ENCODE measurements around the gene ANKMY1.

The ANKMY1 gene

DNA sequence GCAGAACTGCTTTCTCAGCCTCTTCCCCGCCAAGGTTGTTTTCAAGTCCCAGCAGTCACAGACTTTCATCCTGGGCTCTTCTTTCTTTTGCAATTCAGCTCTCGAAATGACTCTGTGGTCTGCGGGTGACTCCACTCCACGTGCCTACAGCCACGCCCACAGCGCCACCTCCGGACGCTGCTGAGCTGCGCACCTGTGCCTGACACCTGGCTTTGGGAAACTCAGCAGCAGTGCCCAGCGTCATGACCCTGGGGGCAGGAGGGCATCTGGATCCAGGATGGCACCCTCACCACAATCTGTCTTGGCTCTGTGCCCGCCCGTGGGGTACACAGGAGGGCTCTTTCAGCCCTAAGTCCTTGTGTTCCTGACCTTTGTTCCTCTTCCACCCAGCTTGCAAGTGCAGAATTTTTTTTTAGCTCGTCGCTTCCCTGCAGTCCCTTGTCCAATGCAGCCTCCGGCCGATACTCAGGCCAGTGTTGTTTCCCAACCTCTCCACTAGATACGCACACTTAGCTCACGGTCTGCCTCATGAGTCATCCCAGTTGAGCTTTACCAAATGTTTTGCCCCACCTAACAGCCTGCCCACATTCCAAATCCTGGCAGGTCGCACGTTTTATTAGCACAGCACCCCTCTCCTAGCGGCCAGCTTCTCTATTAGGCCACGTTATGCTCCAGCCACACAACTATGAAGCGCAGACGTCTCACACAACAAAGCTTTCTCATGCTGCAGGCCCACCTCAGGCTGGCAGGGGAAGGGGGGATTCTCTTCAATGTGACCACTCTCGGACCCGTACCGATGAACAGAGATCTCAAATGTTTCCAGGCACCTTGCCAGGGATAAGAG, 22.2 kb upstream of the ANKMY1 start:
- peak; percentile 91 for DNase-seq (ENCODE audit: low spot score)

DNA sequence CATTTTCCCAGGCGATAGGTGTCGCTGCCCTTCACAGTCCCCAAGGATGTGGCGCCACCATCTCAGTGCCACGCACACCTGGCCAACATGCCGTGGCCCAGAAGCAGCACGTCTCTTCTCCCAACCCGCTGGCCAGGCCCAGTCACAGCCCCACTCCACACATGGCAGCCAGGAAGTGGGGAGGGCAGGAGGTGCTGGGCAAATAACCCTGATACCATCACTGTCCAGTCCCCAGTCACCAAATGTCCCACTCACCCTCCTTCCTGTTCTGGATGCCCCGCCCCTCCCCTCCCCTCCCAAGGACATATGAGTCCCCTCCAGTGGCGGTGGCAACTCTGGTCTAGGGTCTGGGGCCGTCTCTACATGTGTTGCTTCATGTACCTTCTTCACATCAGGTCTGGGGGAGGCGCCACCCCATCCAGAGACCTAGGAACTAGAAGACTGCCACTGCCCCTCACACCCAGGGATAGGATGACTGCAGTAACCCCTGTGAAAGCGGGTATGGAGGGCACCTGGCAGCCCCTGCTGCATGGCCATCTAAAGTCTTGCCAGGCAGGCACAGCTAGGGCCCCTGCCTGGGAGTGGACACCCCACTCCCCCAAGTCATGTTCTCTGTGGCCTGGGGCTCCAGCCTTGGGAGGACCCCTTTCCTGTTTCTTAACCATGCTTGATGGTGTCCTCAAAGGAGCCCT, 21.4 kb upstream of the ANKMY1 start:
- DNase-seq (ENCODE audit: low spot score): no peak

DNA sequence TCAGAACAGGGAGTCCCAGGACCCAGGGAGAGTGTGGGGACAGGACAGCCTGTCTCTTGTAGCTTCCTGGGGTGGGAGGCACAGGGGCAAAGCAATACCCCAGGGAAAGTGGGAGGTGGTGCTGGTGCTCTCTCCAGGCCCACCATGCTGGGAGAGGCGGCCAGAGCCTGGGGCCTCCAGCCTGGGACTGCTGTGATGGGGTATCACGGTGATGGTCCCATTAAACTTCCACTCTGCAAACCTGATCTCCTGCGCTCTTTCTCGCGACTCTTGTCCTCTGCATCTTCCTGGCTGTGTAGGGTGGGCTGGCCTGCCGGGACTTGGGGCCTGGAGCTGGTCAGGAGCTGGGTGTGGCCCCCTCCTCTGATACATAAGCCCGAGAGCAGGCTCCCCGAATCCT, 20.7 kb upstream of the ANKMY1 start:
- DNase-seq (ENCODE audit: low spot score): no peak

DNA sequence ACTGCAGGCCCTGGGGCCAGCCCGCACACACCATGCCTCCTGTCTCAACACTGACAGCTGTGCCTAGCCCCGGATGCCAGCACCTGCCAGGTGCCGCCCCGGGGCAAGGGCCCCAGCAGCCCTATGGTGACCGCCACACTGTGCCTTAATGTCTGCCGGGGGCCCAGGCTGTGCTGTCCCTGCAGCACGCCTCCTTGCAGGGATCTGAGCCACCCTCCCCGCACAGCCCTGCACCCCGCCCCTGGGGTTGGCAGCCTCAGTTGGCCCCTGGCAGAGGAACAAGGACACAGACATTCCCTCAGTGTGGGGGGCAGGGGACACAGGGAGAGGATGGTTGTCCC, 20.3 kb upstream of the ANKMY1 start:
- DNase-seq (ENCODE audit: low spot score): no peak

DNA sequence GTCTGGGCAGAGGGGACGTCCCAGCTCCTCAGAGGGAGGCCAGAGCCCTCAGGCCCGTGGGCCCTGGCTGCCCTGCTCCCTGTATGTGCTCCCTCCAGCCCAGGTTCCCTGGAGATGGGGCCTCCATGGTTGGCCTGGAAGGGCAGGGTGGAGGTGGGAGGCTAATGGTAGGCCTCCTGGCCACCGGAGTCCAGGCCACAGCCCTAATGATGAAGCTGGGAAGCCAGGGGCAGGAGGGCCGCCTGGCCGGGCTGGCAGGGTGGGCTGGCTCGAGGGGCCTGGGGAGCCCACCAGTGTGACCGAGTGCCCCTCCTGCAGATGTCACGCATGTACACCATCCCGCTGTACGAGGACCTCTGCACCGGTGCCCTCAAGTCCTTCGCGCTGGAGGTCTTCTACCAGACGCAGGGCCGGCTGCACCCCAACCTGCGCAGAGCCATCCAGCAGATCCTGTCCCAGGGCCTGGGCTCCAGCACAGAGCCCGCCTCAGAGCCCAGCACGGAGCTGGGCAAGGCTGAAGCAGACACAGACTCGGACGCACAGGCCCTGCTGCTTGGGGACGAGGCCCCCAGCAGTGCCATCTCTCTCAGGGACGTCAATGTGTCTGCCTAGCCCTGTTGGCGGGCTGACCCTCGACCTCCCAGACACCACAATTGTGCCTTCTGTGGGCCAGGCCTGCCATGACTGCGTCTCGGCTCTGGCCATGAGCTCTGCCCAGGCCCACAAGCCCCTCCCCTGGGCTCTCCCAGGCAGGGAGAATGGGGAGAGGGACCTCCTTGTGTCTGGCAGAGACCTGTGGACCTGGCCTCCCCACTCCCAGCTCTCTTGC, 19.7 kb upstream of the ANKMY1 start:
- DNase-seq (ENCODE audit: low spot score): no peak

DNA sequence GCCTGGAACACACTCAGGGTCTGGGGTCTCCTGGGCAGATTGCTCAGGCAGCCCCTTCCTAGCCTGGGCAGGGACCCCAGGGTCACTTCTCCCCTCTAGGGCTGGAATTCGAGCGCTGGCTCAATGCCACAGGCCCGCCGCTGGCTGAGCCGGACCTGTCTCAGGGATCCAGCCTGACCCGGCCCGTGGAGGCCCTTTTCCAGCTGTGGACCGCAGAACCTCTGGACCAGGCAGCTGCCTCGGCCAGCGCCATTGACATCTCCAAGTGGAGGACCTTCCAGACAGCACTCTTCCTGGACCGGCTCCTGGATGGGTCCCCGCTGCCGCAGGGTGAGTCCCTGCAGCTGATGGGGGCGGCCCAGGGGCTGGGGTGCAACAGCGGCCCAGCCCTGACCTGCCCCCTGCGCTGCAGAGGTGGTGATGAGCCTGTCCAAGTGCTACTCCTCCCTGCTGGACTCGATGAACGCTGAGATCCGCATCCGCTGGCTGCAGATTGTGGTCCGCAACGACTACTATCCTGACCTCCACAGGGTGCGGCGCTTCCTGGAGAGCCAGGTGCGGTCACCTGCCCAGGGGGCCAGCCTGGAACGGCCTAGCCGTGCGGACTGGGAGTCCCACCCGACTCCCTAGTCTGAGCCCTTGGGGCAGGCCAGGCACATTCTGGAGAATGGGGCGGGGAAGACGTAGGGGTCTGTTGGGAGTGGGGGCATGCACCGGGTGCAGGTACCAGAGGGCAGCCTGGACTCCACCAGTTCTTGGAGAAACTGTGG, 18.8 kb upstream of the ANKMY1 start:
- no peak for DNase-seq (ENCODE audit: low spot score)

- no peak for DNase-seq (ENCODE audit: low spot score)
Observed at GRCh38 chr2:240576036-240576435, 18.2 kb upstream of the ANKMY1 start.

GRCh38 chr2:240575101-240575965, 17.5 kb upstream of the ANKMY1 start:
- DNase-seq (ENCODE audit: low spot score): no peak

DNA sequence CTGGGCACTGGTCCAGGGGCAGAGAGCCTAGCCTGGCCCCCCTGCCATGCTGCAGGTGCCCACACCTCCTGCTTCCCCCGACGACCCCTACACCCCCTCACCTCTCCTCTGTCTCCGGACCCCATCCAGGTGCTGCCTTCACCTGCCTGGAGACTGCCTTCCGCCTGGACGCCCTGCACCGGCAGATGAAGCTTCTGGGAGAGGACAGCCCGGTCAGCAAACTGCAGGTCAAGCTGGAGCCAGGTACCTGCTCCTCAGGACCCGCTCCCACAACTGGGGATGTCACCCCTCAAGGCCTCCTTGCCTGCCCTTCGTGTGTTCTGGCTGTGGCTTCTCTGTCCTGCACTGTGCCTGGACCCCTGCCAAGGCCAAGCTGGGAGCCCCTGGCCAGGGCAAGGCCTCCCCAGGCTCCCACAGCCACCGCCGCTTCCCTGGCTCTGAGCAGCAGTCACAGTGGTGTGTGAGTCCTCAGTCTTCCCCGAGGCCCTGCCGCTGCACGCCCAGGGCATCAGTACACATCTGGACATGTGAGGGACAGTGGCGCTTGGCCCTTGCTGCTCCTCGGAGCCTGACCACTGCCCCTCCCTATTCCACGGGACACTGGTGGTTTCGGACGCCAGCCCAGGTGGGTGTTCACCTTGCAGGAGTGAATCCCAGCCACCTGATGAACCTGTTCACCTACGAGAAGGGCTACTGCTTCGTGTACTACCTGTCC, 16.8 kb upstream of the ANKMY1 start:
- DNase-seq (ENCODE audit: low spot score): no peak

- DNase-seq (ENCODE audit: low spot score): no peak
Observed at GRCh38 chr2:240573516-240574385, 16.0 kb upstream of the ANKMY1 start.

GRCh38 chr2:240573071-240573515, 15.3 kb upstream of the ANKMY1 start:
- DNase-seq (ENCODE audit: low spot score): no peak

DNA sequence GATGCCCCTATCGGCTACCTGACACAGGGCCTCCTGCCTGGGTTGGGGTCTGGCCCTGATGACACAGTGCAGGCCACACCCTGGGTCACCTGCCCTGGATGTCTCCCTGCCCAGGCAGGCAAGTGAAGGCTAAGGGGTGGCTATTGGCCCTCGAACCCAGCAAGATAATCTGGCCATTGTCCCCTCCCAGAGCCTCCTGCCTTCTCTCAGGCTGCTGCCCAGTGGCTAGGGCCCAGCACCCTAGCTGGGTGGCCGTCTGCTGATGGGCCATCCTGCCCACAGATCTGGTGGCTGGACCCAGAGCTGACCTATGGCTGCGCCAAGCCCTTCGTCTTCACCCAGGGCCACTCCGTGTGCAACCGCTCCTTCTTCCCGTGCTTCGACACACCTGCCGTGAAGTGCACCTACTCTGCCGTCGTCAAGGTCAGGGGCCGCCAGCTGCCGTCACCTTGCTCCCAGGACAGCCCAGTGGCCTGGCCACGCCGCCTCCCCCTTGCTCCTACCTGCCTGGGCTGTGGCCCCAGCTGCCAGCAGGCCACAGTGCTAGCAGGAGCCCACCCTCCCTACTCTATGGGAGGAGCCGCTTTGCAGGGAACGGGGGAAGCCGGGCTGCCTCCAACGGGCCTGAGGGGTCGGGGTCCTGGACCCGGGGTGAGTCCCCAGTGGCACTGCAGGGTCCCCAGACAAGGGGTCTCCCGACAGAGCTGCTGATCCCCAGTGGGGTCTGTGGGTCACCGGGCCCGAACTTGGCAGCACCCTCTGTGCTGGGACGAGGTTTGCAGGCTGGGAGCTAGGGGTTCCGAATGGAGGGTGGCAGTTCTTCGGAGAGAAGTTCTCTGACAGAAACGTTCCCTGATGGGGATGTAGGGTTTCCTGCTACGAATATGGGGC, 14.6 kb upstream of the ANKMY1 start:
- no peak for DNase-seq (ENCODE audit: low spot score)

DNA sequence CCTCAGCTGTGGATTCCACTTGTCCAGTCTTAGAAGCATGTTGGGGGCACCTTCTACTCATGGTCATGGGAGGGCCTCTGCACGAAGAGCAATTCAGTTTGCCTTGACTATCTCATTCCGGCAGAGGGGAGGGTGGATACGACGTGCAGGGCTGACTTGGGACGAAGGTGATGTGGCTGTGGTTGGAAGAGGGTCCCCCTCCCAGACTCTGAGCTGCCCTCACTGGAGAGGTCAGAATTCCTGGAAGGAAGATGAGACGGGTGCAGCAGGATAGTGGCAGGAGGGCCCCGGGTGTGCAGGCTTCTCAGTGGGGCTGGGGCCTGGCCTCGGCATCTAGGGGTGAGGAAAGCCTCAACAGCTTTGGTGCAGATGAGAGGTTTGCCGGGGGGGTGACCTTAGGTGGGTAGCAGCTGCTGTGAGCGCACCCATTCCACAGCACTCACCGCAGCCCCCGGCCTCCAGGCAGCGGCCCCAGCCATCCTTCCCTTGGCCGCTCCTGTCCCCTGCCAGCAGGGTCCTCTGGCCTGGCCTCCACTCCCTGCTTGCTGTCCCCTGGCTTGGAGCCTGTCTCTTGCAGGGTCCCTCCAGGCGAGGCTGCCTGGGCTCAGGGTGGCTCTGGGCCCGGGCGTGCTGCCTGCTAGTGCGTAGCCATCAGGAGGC, 13.7 kb upstream of the ANKMY1 start:
- DNase-seq (ENCODE audit: low spot score): no peak

DNA sequence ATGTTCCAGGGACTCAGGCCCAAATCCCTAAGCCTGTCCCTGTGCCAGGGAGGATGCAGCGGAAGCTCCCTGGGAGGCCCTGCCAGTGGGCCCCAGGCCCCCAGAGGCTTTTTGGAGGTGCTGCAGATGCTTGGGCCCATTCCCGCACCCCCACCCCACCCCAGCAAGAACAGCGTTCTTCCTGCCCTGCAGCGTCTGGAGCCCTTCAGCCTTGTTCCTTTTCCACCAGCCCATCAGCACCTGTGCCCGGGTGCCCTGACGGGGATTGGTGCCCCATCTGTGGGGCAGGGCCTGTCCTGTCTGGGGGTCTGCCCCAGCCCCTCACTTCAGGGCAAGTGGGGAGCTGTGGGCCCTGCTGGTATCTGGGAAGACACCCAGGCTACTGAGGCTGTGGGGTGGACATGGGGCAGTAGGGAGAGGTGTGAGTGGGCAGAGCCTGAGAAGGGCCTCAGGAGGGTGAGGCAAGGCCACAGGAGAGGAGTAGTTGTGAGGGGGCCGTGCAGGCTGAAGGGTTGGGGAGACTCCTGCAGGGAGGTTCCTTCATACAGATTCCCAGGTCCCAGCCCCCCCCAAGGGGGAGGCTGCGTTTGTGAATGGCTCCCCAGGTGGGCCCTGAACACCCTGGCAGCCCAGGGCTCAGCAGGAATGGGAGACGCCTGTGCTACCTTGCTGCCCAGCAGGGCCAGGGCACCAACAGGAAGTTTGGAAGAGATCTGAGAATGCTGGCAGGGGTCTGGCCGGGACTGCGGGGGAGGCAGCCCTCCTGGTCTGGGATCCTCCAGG, 12.9 kb upstream of the ANKMY1 start:
- no peak for DNase-seq (ENCODE audit: low spot score)

GRCh38 chr2:240569998-240570530, 12.3 kb upstream of the ANKMY1 start:
- DNase-seq (ENCODE audit: low spot score): no peak

- DNase-seq (ENCODE audit: low spot score): no peak
Observed at GRCh38 chr2:240569523-240569997, 11.8 kb upstream of the ANKMY1 start.

All from AG20443 (cell line).